ENCODE data around the gene MSS51. TPM values are rescaled to one million over a fixed set of nuclear protein-coding genes. Genes with fewer than 3 reads are reported as not detected.
"Not testable (repeated sequence)": the region's sequence is repeated elsewhere in the genome, so short reads cannot be mapped to it uniquely, and the experiment has no call there.

MSS51 gene
- total RNA-seq, 1 donor: 2.5 TPM

- no peak overlapping the region for H3K4me3 ChIP-seq (ENCODE audit: low read depth, low read length)
- no peak for DNase-seq (ENCODE audit: low read depth)
- TF ChIP-seq CTCF (IDR thresholded peaks at IDR 0.05; ENCODE audit: insufficient read depth, low read length): no peak
Measured at GRCh38 chr10:73399063-73399462, 34.3 kb downstream of the MSS51 start.

GRCh38 chr10:73398024-73398423 is 35.3 kb downstream of the MSS51 start:
- no peak for TF ChIP-seq CTCF (IDR thresholded peaks at IDR 0.05; ENCODE audit: insufficient read depth, low read length)
- DNase-seq (ENCODE audit: low read depth): no peak
- no peak overlapping the region for H3K4me3 ChIP-seq (ENCODE audit: low read depth, low read length)

- DNase-seq (ENCODE audit: low read depth); H3K4me3 ChIP-seq (ENCODE audit: low read depth, low read length): not testable (repeated sequence)
Measured at GRCh38 chr10:73394325-73394724, 39.0 kb downstream of the MSS51 start.

GRCh38 chr10:73388228-73388627 is 45.1 kb downstream of the MSS51 start:
- DNase-seq (ENCODE audit: low read depth): no peak
- no peak for TF ChIP-seq CTCF (IDR thresholded peaks at IDR 0.05; ENCODE audit: insufficient read depth, low read length)
- no peak overlapping the region for H3K4me3 ChIP-seq (ENCODE audit: low read depth, low read length)

- no peak for TF ChIP-seq CTCF (IDR thresholded peaks at IDR 0.05; ENCODE audit: insufficient read depth, low read length)
- no peak overlapping the region for H3K4me3 ChIP-seq (ENCODE audit: low read depth, low read length)
Measured at GRCh38 chr10:73386583-73386982, 46.8 kb downstream of the MSS51 start.

GRCh38 chr10:73379064-73379748 is 54.2 kb downstream of the MSS51 start:
- DNase-seq (ENCODE audit: low read depth): no peak
- no peak overlapping the region for H3K4me3 ChIP-seq (ENCODE audit: low read depth, low read length)
- TF ChIP-seq CTCF (IDR thresholded peaks at IDR 0.05; ENCODE audit: insufficient read depth, low read length): no peak

More at GRCh38 chr10:73386583-73386982, 46.8 kb downstream of the MSS51 start:
- no peak for DNase-seq (ENCODE audit: low read depth)

- no peak for DNase-seq (ENCODE audit: low read depth)
- H3K4me3 ChIP-seq (ENCODE audit: low read depth, low read length): no peak overlapping the region
- TF ChIP-seq CTCF (IDR thresholded peaks at IDR 0.05; ENCODE audit: insufficient read depth, low read length): no peak
Measured at GRCh38 chr10:73376679-73377078, 56.7 kb downstream of the MSS51 start.

Other genes with a start within 250 kb of the MSS51 start
- 18.7 and 41.0 TPM in 2 replicates for gene DNAJC9, start 186.3 kb downstream of the MSS51 start, total RNA-seq (ENCODE audit: low replicate concordance)
- 45.4 and 83.2 TPM in 2 replicates for gene MRPS16, start 180.9 kb downstream of the MSS51 start, total RNA-seq (ENCODE audit: low replicate concordance)
- 1.4 and 6.1 TPM in 2 replicates for gene CFAP70, start 74.7 kb downstream of the MSS51 start, total RNA-seq (ENCODE audit: low replicate concordance)
- gene ANXA7, start 19.5 kb downstream of the MSS51 start, total RNA-seq (ENCODE audit: low replicate concordance): 47.5 and 158 TPM in 2 replicates
- gene PPP3CB, start 62.5 kb upstream of the MSS51 start, total RNA-seq (ENCODE audit: low replicate concordance): 45.5 and 49.2 TPM in 2 replicates
- 10.4 and 14.8 TPM in 2 replicates for gene USP54, start 157.8 kb upstream of the MSS51 start, total RNA-seq (ENCODE audit: low replicate concordance)
- not detected in 2 replicates for gene MYOZ1, start 207.9 kb upstream of the MSS51 start, total RNA-seq (ENCODE audit: low replicate concordance)
- gene SYNPO2L, start 222.5 kb upstream of the MSS51 start, total RNA-seq (ENCODE audit: low replicate concordance): not detected in 2 replicates

Measured in fibroblast of the aortic adventitia (primary cell).